HepG2 (cell line): ENCODE data around the gene KCNT1. TPM values are rescaled to one million over a fixed set of nuclear protein-coding genes. Genes with fewer than 3 reads are reported as not detected.

Experiments used
- ATAC-seq: fragments of 200-7000 bp; cut with Tn5 transposase; 3 replicates; pipeline ENCODE4 v1.9.1; 2020; ENCODE audit warnings: mild to moderate bottlenecking, moderate library complexity
- BruUV-seq: library from RNA; stranded (reverse); fragments of 400-500 nt; replicated peaks from 2 replicates; lab custom pipeline; 2021; lab: Mats Ljungman, UMichigan
- CTCF ChIA-PET: fragments of 300-600 bp; formaldehyde crosslinking; extraction: SDS; loops from one replicate; lab custom pipeline; 2021; ENCODE audit warnings: low total read pairs, inconsistent platforms, low intra/inter-chr PET ratio; lab: Yijun Ruan, JAX
- POLR2A ChIA-PET: fragments of 350-600 bp; sonication (Branson Sonifier 250); formaldehyde crosslinking; loops from one replicate; lab custom pipeline; 2020; ENCODE audit warnings: antibody characterized with exemption, inconsistent platforms; lab: Yijun Ruan, JAX
- DNase-seq: peaks from one replicate; pipeline ENCODE4 v3.0.0-alpha.2; 2015; ENCODE audit warnings: low spot score
- FAIRE-seq: peaks from 3 replicates; lab custom pipeline; 2011; peaks lifted over from hg19 to GRCh38; lab: Jason Lieb, UNC
- H2AFZ ChIP-seq: one replicate; pipeline ENCODE4 v1.6.1; 2011; ENCODE audit warnings: low read length, inconsistent platforms
- H3K27ac ChIP-seq: fragments of 300-600 bp; 3 replicates; pipeline ENCODE4 v1.8.0; 2011; ENCODE audit warnings: mixed run types, mild to moderate bottlenecking, mixed read lengths, low read length, inconsistent platforms; ENCODE audit not compliant: insufficient read depth; ENCODE audit errors: extremely low read length
- H3K27me3 ChIP-seq, 2 experiments: fragments of 200-600 bp in 1 of 2; 2 replicates in 1 of 2; 3 replicates in 1 of 2; pipeline versions ENCODE4 v1.6.0 to v1.8.0; 2011; ENCODE audit warnings: low read length in 2 of 2, mild to moderate bottlenecking in 2 of 2, moderate library complexity in 2 of 2, inconsistent platforms in 1 of 2; ENCODE audit not compliant: insufficient read depth in 2 of 2, control insufficient read depth in 1 of 2
- H3K36me3 ChIP-seq, 2 experiments: fragments of 200-600 bp in 1 of 2; replicated peaks in 1 of 2; 2 replicates in 1 of 2; 3 replicates in 1 of 2; pipeline versions ENCODE4 v1.5.1 to v1.8.0; 2011; ENCODE audit warnings: low read length in 2 of 2, inconsistent platforms in 1 of 2; ENCODE audit not compliant: insufficient read depth in 2 of 2, control insufficient read depth in 1 of 2
- H3K4me1 ChIP-seq: 2 replicates; pipeline ENCODE4 v1.5.1; 2012; ENCODE audit warnings: low read length, inconsistent platforms; ENCODE audit not compliant: insufficient read depth
- H3K4me2 ChIP-seq: 2 replicates; pipeline ENCODE4 v1.6.0; 2011; ENCODE audit warnings: low read depth, low read length, inconsistent platforms
- H3K4me3 ChIP-seq, 3 experiments: fragments of 200-600 bp in 1 of 3; sonication (generic), shearing (Covaris generic) in 1 of 3; replicated peaks in 1 of 3; 2 replicates each; pipeline ENCODE4 v1.5.1; 2011 to 2016; ENCODE audit warnings: low read length in 3 of 3, inconsistent platforms in 2 of 3, low read depth in 2 of 3, mild to moderate bottlenecking in 2 of 3, control low read depth in 1 of 3, mixed read lengths in 1 of 3; ENCODE audit not compliant: insufficient read depth in 1 of 3
- H3K79me2 ChIP-seq: one replicate; pipeline ENCODE4 v1.6.1; 2011; ENCODE audit warnings: low read length, inconsistent platforms; ENCODE audit not compliant: insufficient read depth
- H3K9ac ChIP-seq: 2 replicates; pipeline ENCODE4 v1.6.0; 2011; ENCODE audit warnings: mild to moderate bottlenecking, low read depth, low read length, inconsistent platforms; ENCODE audit not compliant: insufficient read depth
- H3K9me3 ChIP-seq: 2 replicates; pipeline ENCODE4 v1.5.1; 2012; ENCODE audit warnings: mild to moderate bottlenecking, low read length
- H4K20me1 ChIP-seq: 2 replicates; pipeline ENCODE4 v1.6.0; 2011; ENCODE audit warnings: inconsistent platforms, mild to moderate bottlenecking, low read length, moderate library complexity; ENCODE audit not compliant: insufficient read depth
- ARNT ChIP-seq: fragments of 450-650 bp; IDR thresholded peaks from 2 replicates; pipeline ENCODE4 v1.6.1; 2017
- BRD4 ChIP-seq: sonication (generic); formaldehyde crosslinking; IDR thresholded peaks from 2 replicates; pipeline ENCODE4 v1.4.0; 2020; ENCODE audit warnings: missing genetic modification reagents
- CEBPB ChIP-seq: IDR thresholded peaks from 2 replicates; pipeline ENCODE4 v1.6.1; 2011; ENCODE audit warnings: low read depth, low read length, improper control_type of control experiment, borderline replicate concordance
- MED1 ChIP-seq: sonication (generic); formaldehyde crosslinking; IDR thresholded peaks from 2 replicates; pipeline ENCODE4 v1.4.0; 2020; ENCODE audit warnings: missing genetic modification reagents
- NFKBIZ ChIP-seq: IDR thresholded peaks from 2 replicates; pipeline ENCODE4 v1.6.1; 2018; ENCODE audit warnings: missing genetic modification reagents, missing compliant biosample characterization
- NR2F1 ChIP-seq, 2 experiments: fragments of 450-650 bp in 1 of 2; formaldehyde crosslinking in 1 of 2; IDR thresholded peaks; 2 replicates each; pipeline versions ENCODE4 v1.5.0 to v1.6.1; 2016 to 2020; ENCODE audit warnings: mild to moderate bottlenecking in 1 of 2, missing compliant biosample characterization in 1 of 2, missing genetic modification reagents in 1 of 2, moderate library complexity in 1 of 2
- SALL2 ChIP-seq: sonication (generic); formaldehyde crosslinking; IDR thresholded peaks from 2 replicates; pipeline ENCODE4 v1.8.1; 2023; ENCODE audit warnings: mild to moderate bottlenecking, missing genetic modification reagents, inconsistent platforms
- TCF12 ChIP-seq, 2 experiments: fragments of 450-650 bp in 1 of 2; sonication (generic) in 1 of 2; formaldehyde crosslinking in 1 of 2; IDR thresholded peaks; 2 replicates each; pipeline versions ENCODE4 v1.6.1 to v1.8.0; 2017 to 2022; ENCODE audit warnings: antibody characterized with exemption in 1 of 2, mild to moderate bottlenecking in 1 of 2, missing genetic modification reagents in 1 of 2, moderate library complexity in 1 of 2
- ZBTB20 ChIP-seq: sonication (generic); formaldehyde crosslinking; IDR thresholded peaks from 2 replicates; pipeline ENCODE4 v1.8.1; 2023; ENCODE audit warnings: missing genetic modification reagents, low read depth, mild to moderate bottlenecking, borderline replicate concordance
- ZFP62 ChIP-seq: sonication (generic); formaldehyde crosslinking; IDR thresholded peaks from 2 replicates; pipeline ENCODE4 v1.4.0; 2020; ENCODE audit warnings: missing genetic modification reagents
- ZFYVE20 ChIP-seq: sonication (generic); formaldehyde crosslinking; IDR thresholded peaks from 2 replicates; pipeline ENCODE4 v1.8.0; 2023; ENCODE audit warnings: low read depth, mild to moderate bottlenecking, moderate library complexity, missing genetic modification reagents, borderline replicate concordance
- ZMAT3 ChIP-seq: sonication (generic); formaldehyde crosslinking; conservative IDR thresholded peaks from 2 replicates; pipeline ENCODE4 v1.7.0; 2021; ENCODE audit warnings: missing genetic modification reagents
- WGBS: methylation state at CpG from one replicate; pipeline ENCODE4 v1.1.6; 2017; ENCODE audit warnings: low lambda C conversion rate; 5-methylcytosine and 5-hydroxymethylcytosine counted together
- in situ Hi-C: cut with HindIII; loops from 2 replicates; pipeline ENCODE4 v1.10.0; 2017; ENCODE audit warnings: low pct_unique_long_range_greater_than_20kb; ENCODE audit not compliant: extremely low pct_ligation_motif_present
- intact Hi-C: fragments of 100-400 bp; cut with micrococcal nuclease; formaldehyde crosslinking; loops from one replicate; pipeline ENCODE4 v1.10.0; 2022; ENCODE audit not compliant: unreplicated experiment
- polyA plus RNA-seq, 8 experiments: library from polyadenylated mRNA; depleted of rRNA in 3 of 8; stranded (reverse) in 7 of 8; unstranded in 1 of 8; fragments of >200 nt; fragmentation: Illumina TruSeq in 4 of 8; extraction: Trizol in 4 of 8; gene quantifications; 2 replicates each; pipeline versions ENCODE4 v1.2.1 to v1.2.3, GENCODE V29; 2011 to 2016; ENCODE audit warnings: low read depth in 4 of 8, missing spikeins in 1 of 8, mixed read lengths in 1 of 8; ENCODE audit not compliant: insufficient read depth in 1 of 8
- total RNA-seq, 5 experiments: library from RNA; depleted of rRNA; stranded (reverse); fragments of >200 nt; fragmentation: Illumina TruSeq; extraction: Trizol; gene quantifications; 2 replicates each; pipeline ENCODE4 v1.2.3, GENCODE V29; 2016; ENCODE audit warnings: low read depth in 1 of 5
- TF ChIP-seq, protein P1 (sequence below): IDR thresholded peaks from 2 replicates; pipeline ENCODE4 v1.6.1; 2016; ENCODE audit warnings: low read depth
- TF ChIP-seq, protein P2 (sequence below): sonication (generic); formaldehyde crosslinking; IDR thresholded peaks from 2 replicates; pipeline ENCODE4 v1.4.0; 2020; ENCODE audit warnings: missing genetic modification reagents

KCNT1 gene
- total and polyA plus RNA-seq, 2 of the 13 experiments (the other 11 are each of a cell fraction or from before 2014, with no cell fraction given) = not detected

DNA sequence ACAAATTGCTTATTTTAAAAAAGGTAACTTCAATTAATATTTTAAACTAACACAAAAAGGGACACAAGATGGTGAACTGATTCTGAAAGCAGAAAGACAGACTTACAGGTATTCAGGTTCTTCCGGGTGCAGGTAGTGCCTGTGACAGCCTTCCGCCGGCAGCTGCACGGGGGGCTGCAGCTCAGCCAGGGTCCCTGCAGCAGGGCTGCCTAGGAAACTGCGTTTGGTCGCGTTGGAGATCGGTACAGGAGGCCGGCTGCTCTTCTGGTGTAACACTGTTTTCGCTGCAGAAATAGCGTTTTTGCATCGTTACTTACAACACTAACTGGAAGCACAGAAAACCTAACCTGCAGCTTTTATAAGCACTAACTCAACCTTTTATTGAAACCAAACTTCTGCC lies 125.3 kb downstream of the KCNT1 start:
- Histone ChIP-seq H2AFZ (no peak overlapping the region), H3K27ac (no peak overlapping the region), H3K9ac (no peak overlapping the region), H3K4me1 (no peaks in the 10 kb centered on the region), H3K27me3 (no peaks in the 10 kb centered on the region), H3K4me3 (no peak overlapping the region), H3K9me3 (no peaks in the 10 kb centered on the region; the same call in 1 of the 2 replicates), H3K36me3 (peaks cover 15 to 30% of the 10 kb centered on the region in 2 experiments), H4K20me1 (peaks cover 5% of the 10 kb centered on the region; the same call in 1 of the 2 replicates), H3K4me2 (no peak overlapping the region), H3K79me2 (peaks cover 2% of the 10 kb centered on the region)
- intact Hi-C loops = no loop called here
- DNase-seq (no peak), FAIRE-seq (no peak), ATAC-seq (no peak)
- WGBS = 99% methylated on average over 12 of the region's 12 CpGs
- in situ Hi-C loops = no loop called here
- CTCF ChIA-PET = no interaction called here
- BruUV-seq = no TSS peak
- TF ChIP-seq ZFP62 (CRISPR knock-in tag) (no peak), ZBTB20 (CRISPR knock-in tag) (no peak), MED1 (no peak), BRD4 (no peak), NFKBIZ (no peak), ARNT (no peak), NR2F1 (CRISPR knock-in tag; IDR thresholded peaks at IDR 0.05) (no peak), CEBPB (no peak), SALL2 (no peak)
- POLR2A ChIA-PET = no interaction called here

DNA sequence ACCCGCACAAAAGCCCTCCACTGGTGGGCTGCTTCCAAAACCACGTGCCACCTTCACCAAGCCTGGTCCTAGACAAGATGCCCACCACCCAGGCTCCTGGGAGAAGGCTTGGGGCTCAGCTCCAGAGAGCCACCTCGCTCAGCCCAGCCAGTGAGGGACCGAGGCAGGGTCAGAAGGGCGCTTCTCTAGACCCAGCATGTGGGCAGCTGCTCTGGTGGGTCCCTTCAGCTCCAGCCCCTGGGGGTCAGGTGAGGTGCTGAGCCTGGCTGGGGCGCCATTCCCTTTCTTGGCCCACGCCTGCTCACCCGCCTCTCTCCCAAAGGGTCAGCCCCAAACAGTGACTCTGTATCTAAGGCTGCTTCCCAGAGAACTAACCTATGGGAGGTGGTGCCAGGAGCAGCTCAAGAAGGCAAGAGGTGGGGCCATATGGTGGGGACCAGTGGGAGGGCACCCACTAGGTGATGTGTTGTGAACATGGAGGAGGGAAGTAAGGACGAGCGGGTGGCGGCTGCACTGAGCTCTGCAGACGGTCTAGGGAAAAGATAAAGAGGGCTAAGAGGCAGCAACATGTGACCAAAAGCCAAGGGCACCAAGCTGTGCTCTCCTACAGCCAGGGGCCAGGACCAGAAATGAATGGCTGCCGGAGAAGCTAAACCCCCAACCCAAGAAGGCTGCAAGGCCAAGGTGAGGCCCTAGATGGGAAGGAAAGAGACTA lies 126.0 kb downstream of the KCNT1 start:
- Histone ChIP-seq H3K4me3 (no peak overlapping the region), H3K27ac (no peak overlapping the region), H3K27me3 (no peaks in the 10 kb centered on the region), H4K20me1 (peaks cover 5% of the 10 kb centered on the region; the same call in 1 of the 2 replicates), H3K9ac (no peak overlapping the region), H2AFZ (no peak overlapping the region), H3K4me2 (no peak overlapping the region), H3K9me3 (no peaks in the 10 kb centered on the region; the same call in 1 of the 2 replicates), H3K79me2 (peaks cover 2% of the 10 kb centered on the region), H3K4me1 (no peaks in the 10 kb centered on the region), H3K36me3 (peaks cover 9 to 22% of the 10 kb centered on the region in 2 experiments)
- no peak for TF ChIP-seq TCF12 (IDR thresholded peaks at IDR 0.05)
- no peak for TF ChIP-seq TCF12 (CRISPR knock-in tag; IDR thresholded peaks at IDR 0.05)
- TF ChIP-seq, protein P1, sequence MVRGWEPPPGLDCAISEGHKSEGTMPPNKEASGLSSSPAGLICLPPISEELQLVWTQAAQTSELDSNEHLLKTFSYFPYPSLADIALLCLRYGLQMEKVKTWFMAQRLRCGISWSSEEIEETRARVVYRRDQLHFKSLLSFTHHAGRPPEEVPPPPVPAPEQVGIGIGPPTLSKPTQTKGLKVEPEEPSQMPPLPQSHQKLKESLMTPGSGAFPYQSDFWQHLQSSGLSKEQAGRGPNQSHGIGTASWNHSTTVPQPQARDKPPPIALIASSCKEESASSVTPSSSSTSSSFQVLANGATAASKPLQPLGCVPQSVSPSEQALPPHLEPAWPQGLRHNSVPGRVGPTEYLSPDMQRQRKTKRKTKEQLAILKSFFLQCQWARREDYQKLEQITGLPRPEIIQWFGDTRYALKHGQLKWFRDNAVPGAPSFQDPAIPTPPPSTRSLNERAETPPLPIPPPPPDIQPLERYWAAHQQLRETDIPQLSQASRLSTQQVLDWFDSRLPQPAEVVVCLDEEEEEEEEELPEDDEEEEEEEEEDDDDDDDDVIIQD = no peak
- no peak for TF ChIP-seq ZFYVE20
- TF ChIP-seq, protein P2, sequence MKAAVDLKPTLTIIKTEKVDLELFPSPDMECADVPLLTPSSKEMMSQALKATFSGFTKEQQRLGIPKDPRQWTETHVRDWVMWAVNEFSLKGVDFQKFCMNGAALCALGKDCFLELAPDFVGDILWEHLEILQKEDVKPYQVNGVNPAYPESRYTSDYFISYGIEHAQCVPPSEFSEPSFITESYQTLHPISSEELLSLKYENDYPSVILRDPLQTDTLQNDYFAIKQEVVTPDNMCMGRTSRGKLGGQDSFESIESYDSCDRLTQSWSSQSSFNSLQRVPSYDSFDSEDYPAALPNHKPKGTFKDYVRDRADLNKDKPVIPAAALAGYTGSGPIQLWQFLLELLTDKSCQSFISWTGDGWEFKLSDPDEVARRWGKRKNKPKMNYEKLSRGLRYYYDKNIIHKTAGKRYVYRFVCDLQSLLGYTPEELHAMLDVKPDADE (CRISPR knock-in tag) = no peak
- no peak for TF ChIP-seq BRD4
- no peak for TF ChIP-seq ZMAT3
- POLR2A ChIA-PET = no interaction called here
- 97% methylated on average over 7 of the region's 13 CpGs for WGBS
- intact Hi-C loops (no loop called here), in situ Hi-C loops (no loop called here)
- CTCF ChIA-PET = no interaction called here
- ATAC-seq = no peak
- FAIRE-seq = no peak
- no TSS peak for BruUV-seq
- no peak for DNase-seq
